Nucleus accumbens (tissue), 56 donors: ENCODE data around the gene ITPKC.
"Not testable (repeated sequence)": the region's sequence is repeated elsewhere in the genome, so short reads cannot be mapped to it uniquely, and the experiment has no call there.

Source experiments
- DNase-seq, 56 donors: peaks; one replicate each; lab custom pipeline; 2025; lab: John Stamatoyannopoulos, UW

Gene ITPKC

DNA sequence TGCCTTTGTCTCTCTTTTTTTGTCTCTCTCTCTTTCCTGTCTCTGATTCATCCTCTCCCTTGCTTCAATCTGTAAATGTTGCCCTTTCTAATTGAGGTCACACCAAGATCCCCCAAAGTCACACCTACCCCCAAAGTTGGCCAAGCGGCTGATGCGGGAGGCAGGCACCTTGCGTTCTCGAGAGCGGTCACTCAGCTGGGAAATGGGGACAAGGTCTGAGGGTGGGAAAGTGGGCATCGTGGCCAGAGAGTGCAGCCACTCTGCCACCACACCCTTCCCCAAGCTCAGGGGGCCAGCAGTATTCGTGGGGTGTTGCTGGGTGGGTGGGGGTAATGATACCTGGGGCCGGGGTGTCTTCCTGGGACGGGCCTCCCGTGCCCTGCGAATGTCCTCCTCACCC is 3.0 kb upstream of the ITPKC start:
- DNase-seq: no peak

DNA sequence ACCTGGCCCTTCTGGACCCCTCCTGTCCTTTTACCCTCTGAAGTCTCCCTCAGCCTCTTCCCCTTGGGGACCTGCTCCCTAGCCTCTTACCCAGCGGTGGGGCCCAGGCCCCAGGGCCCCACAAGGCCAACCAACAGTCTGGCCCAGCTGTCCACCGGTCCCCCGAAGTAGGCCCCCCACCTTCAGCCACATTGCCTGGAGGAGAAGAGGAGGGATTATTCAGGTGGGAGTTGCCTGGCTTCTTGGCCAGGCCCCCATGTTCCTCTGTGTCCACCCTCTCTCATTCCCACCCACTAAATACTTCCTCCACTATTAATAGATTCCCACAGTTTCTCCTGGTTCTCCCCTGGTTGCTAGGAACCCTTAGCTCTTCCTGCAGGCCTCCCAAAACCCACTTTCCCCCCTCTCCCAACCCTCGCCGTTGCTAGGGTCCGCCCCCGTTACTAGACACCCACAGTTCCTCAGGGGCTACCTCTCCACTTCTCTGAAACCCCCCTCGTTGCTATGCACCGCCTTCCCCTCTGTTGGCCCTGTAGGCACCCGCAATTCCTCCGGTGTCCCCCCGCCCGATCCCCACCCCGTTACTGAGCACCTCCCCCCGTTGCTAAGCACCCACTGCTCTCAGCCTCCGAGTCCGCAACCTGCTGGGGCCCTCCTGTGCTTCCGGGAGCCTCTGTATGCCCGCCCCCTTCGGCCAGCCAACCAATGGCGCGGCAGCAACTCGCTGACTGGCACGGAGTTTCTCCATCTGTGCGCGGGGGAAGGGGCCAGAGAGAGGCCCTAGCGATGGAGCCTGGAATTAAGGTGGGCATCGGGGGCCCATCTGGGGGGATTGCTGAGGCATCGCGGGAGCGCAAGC is 2.2 kb upstream of the ITPKC start:
- DNase-seq: peak; percentile 49 to 98 (median 93)

DNA sequence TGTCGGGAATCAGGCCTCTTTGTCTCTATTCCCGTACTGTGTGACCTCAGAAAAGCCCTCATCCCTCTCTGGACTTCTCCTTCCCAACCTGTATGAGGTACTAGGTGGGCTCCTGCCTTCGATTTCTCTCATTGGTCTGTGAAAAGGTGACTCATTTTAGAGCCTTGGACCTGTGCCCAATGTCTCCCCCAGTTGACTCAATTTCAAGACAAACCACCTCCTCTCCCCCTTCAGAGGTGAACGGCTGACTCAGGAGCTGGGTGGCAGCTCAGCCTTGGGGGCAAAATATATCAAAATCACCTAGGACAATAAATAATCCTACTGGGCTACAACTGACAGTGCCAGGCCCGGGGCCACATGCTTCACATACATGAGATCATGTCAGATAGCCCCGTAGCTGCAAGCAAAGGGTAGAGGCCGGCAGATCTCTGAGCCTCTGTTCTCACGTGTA is 856 bp upstream of the ITPKC start:
- DNase-seq: peak in 9 of 56 donors; percentile 25 to 68 (median 53)

DNA sequence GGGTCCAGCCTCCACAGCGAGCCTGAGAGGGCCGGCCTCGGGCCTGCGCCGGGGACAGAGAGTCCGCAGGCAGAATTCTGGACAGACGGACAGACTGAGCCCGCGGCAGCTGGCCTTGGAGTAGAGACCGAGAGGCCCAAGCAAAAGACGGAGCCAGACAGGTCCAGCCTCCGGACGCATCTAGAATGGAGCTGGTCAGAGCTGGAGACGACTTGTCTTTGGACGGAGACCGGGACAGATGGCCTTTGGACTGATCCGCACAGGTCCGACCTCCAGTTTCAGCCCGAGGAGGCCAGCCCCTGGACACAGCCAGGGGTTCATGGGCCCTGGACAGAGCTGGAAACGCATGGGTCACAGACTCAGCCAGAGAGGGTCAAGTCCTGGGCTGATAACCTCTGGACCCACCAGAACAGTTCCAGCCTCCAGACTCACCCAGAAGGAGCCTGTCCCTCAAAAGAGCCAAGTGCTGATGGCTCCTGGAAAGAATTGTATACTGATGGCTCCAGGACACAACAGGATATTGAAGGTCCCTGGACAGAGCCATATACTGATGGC is 490 bp downstream of the ITPKC start:
- DNase-seq: peak in 14 of 56 donors; percentile 16 to 58 (median 44)

- DNase-seq: peak in 3 of 56 donors; percentile 9 to 23 (median 22)
Observed at GRCh38 chr19:40717880-40718773, 1.2 kb downstream of the ITPKC start.

GRCh38 chr19:40718774-40719391 is 2.0 kb downstream of the ITPKC start:
- peak in 13 of 56 donors; percentile 5 to 36 (median 14) for DNase-seq

- DNase-seq: no peak
Observed at GRCh38 chr19:40719414-40719894, 2.5 kb downstream of the ITPKC start.

GRCh38 chr19:40721140-40721486 is 4.2 kb downstream of the ITPKC start:
- no peak for DNase-seq

DNA sequence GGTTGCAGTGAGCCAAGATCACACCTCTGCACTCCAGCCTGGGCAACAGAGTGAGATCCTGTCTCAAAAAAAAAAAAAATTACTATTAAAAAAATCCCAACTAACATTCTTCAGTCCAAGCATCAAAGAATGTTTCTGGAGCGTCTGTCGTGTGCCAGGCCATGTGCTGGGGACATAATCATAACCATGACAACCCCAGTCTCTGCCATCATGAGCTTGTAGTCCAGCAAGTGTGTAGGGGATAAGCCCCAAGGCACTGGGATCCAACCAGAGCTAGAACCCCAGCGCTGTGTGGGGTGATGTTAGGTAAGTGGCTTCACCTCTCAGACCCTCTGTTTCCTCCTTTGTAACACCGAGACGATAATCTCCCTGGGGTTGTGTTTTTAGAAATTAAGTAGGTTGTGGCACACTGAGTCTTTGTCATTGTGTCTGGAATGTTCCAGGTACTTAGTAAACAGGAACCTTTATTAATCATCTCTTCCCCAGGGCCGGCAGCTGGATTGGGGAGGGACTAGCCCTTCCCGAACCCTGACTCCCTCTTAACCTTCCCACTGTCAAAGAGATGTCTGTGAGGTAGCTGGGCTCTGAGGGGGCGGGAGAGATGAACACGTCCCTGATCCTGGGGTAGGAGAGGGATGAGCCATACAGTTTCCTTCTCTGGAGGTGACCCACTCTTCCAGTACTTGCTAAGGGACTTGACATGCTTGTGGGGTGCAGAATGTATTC is 5.2 kb downstream of the ITPKC start:
- DNase-seq: peak in 2 of 56 donors; percentile 8 to 33

DNA sequence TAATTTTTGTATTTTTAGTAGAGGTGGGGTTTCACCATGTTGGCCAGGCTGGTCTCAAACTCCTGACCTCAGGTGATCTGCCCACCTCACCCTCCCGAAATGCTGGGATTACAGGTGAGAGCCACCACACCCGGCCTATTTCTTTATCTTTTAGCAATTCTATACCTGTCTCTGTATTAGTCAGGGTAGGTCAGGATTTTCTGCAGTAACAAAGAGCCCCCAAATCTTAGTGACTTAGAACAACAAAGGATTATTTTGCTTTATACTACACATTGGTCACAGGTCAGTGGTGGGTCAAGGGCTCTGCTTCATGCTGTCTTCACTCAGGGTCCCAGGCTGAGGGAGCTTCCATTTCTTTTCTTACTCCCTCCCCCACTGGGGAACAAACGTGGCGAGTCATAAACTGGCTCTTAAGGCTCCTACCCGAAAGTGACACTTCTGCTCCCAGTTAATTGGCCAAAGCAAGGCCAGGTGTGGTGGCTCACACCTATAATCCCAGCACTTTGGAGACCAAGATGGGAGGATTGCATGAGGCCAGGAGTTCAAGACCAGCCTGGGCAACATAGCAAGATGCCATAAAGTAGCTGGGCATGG is 6.8 kb downstream of the ITPKC start:
- no peak for DNase-seq

DNA sequence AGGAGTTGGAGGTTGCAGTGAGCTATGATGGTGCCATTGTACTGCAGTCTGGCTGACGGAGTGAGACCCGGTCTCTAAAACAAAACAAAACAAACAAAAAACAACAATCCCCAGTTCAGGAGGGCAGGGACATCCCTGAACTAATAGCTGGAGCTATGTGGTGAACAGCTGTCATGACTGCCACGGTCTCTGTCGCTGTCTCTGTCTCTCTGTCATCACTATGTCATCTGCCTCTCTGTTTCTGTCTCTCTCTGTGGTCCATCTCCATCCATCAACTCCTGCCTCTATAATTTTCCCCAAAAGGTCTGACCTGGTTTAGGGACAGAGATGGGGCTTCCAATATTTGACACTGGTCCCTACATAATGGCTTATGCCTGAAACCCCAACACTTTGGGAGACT is 7.4 kb downstream of the ITPKC start:
- no peak for DNase-seq

GRCh38 chr19:40724855-40725254 is 7.9 kb downstream of the ITPKC start:
- no peak for DNase-seq

GRCh38 chr19:40726279-40726678 is 9.4 kb downstream of the ITPKC start:
- DNase-seq: no peak

- DNase-seq: not testable (repeated sequence)
Observed at GRCh38 chr19:40730065-40730464, 13.2 kb downstream of the ITPKC start.

DNA sequence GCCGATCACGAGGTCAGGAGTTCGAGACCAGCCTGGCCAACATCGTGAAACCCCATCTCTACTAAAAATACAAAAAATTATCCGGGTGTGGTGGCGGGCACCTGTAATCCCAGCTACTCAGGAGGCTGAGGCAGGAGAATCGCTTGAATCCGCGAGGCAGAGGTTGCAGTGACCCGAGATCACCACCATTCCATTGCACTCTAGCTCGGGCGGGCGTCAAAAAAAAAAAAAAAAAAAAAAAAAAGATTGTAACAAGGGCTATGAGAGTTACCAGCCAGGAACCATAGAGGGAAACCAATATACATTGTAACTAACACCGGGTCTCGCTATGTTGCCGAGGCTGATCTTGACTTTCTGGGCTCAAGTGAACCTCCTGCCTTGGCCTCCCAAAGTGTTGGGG is 15.4 kb downstream of the ITPKC start:
- not testable (repeated sequence) for DNase-seq

GRCh38 chr19:40733149-40733548 is 16.2 kb downstream of the ITPKC start:
- DNase-seq: no peak

- DNase-seq: no peak
Observed at GRCh38 chr19:40735013-40735771, 18.3 kb downstream of the ITPKC start.

- DNase-seq: no peak
Observed at GRCh38 chr19:40736661-40737060, 19.7 kb downstream of the ITPKC start.
